Cardiac septum (tissue), 1 donor: ENCODE results near the gene HEATR5A. TPM values are rescaled to one million over a fixed set of nuclear protein-coding genes. Genes with fewer than 3 reads are reported as not detected.
"Not testable (repeated sequence)": the region's sequence is repeated elsewhere in the genome, so short reads cannot be mapped to it uniquely, and the experiment has no call there.

Experiments used
- DNase-seq: peaks from one replicate; pipeline ENCODE4 v3.0.0-alpha.2; 2020; ENCODE audit warnings: low spot score
- intact Hi-C: fragments of 100-400 bp; cut with DNase I; formaldehyde crosslinking; loops from one replicate; pipeline ENCODE4 v1.14.0; 2022
- total RNA-seq: library from RNA; stranded (reverse); fragmentation: NEBNext Ultra II Directional; extraction: Animal tissue kit (Norgen Biotek cat#: 25700); gene quantifications from one replicate; pipeline ENCODE4 v1.2.1, GENCODE V29; 2021
- donor health status: DM: no; HTN: no; CAD: no.

Gene HEATR5A
- total RNA-seq, 1 donor from 2014 or later = 49.5 TPM

GRCh38 chr14:31243860-31244259, 176.5 kb downstream of the HEATR5A start:
- no peak for DNase-seq
- intact Hi-C loops = no loop called here

DNA sequence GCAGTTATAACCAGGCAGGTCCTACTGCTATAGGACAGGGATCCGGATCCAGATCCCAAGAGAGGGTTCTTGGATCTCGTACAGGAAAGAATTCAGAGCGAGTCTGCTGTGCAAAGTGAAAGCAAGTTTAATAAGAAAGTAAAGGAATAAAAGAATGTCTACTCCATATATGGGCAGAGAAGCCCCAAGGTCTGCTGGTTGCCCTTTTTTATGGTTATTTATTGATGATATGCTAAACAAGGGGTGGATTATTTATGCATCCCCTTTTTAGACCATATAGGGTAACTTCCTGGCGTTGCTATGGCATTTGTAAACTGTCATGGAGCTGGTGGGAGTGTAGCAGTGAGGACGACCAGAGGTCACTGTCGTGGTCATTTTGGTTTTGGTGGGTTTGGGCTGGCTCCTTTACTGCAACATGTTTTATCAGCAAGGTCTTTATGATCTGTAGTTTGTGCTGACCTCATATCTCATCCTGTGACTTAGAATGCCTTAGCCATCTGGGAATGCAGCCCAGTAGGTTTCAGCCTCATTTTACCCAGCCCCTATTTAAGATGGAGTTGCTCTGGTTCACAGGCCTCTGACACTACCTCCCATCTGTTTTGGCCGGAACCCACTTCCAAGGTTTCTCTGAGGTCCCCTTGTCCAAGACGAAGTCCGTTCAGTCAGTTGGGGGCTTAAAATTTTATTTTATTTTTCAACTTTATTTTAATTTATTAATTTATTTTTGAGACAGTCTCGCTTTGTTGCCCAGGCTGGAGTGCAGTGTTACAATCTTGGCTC, 178.0 kb downstream of the HEATR5A start:
- DNase-seq, intact Hi-C loops: not testable (repeated sequence)

Other genes with a start within 250 kb of the HEATR5A start
- gene HECTD1, start 212.8 kb downstream of the HEATR5A start, total RNA-seq = 158 TPM
- gene DTD2, start 37.0 kb upstream of the HEATR5A start, total RNA-seq = 5.6 TPM
- not detected for gene GPR33, start 67.5 kb upstream of the HEATR5A start, total RNA-seq
- 19.5 TPM for gene NUBPL, start 140.9 kb upstream of the HEATR5A start, total RNA-seq